Bronchial smooth muscle cell (primary cell): ENCODE measurements around the gene BYSL. TPM values are rescaled to one million over a fixed set of nuclear protein-coding genes. Genes with fewer than 3 reads are reported as not detected.

ENCODE experiments used
- total RNA-seq: library from RNA; depleted of rRNA; stranded (reverse); fragments of >200 nt; gene quantifications from 2 replicates; pipeline ENCODE4 v1.2.1, GENCODE V29; 2014

Gene BYSL
- 11.2 and 11.5 TPM in 2 replicates for total RNA-seq

GRCh38 chr6:41920921-41921711 is at the start of gene BYSL, which contains the start of gene MED20:
Gene BYSL (plus strand): TSS chr6:41921499. CDS start chr6:41921563, 64 bp downstream.
Gene MED20 (minus strand): TSS chr6:41921139. CDS start chr6:41921018, 121 bp downstream.

GRCh38 chr6:41895300-41896233 is 25.7 kb upstream of the BYSL start, which contains the start of gene USP49:
Gene USP49 (minus strand): TSS chr6:41895375. CDS start chr6:41806983, 88,392 bp downstream.

GRCh38 chr6:41941280-41942066 is 20.2 kb downstream of the BYSL start, which contains the start of gene CCND3:
Gene CCND3 (minus strand): TSS chr6:41941808. CDS start chr6:41941649, 159 bp downstream.

Other genes with a start within 250 kb of the BYSL start
- gene TFEB, start 185.9 kb upstream of the BYSL start, total RNA-seq: 1.5 and 1.9 TPM in 2 replicates
- gene PGC, start 174.1 kb upstream of the BYSL start, total RNA-seq: not detected in 2 replicates
- 1.3 and 2.2 TPM in 2 replicates for gene FRS3, start 141.6 kb upstream of the BYSL start, total RNA-seq
- 0.16 TPM in 1 of 2 replicates, not detected in the other for gene PRICKLE4, start 140.7 kb upstream of the BYSL start, total RNA-seq
- 30.5 and 62.7 TPM in 2 replicates for gene TOMM6, start 133.8 kb upstream of the BYSL start, total RNA-seq
- gene USP49, start 26.1 kb upstream of the BYSL start, total RNA-seq: 2.2 and 2.4 TPM in 2 replicates
- gene MED20, start 360 bp upstream of the BYSL start, total RNA-seq: 20.1 and 23.2 TPM in 2 replicates
- gene CCND3, start 20.3 kb downstream of the BYSL start, total RNA-seq: 9.7 and 14.8 TPM in 2 replicates
- gene TAF8, start 129.0 kb downstream of the BYSL start, total RNA-seq: 11.3 and 15.0 TPM in 2 replicates
- 0.63 TPM in 1 of 2 replicates, not detected in the other for gene C6orf132, start 221.1 kb downstream of the BYSL start, total RNA-seq